Fibroblast of lung (primary cell): ENCODE measurements around the gene SEMA5B.

Experiments used
- EZH2 ChIP-seq: IDR thresholded peaks from 2 replicates; pipeline ENCODE4 v1.5.1; 2012; ENCODE audit warnings: low read length, control low read depth, mild to moderate bottlenecking; ENCODE audit errors: missing control alignments
- TF ChIP-seq, protein P1 (sequence below), 2 donors: IDR thresholded peaks in 1 of 2; conservative IDR thresholded peaks in 1 of 2; 1 replicate in 1 of 2; 2 replicates in 1 of 2; pipeline ENCODE4 v1.5.1; 2011 to 2012; ENCODE audit warnings: low read length in 2 of 2, control low read depth in 1 of 2, inconsistent platforms in 1 of 2, low read depth in 1 of 2, mild to moderate bottlenecking in 1 of 2

GRCh38 chr3:122921791-122922651 is 105.5 kb downstream of the SEMA5B start:
- TF ChIP-seq, protein P1, sequence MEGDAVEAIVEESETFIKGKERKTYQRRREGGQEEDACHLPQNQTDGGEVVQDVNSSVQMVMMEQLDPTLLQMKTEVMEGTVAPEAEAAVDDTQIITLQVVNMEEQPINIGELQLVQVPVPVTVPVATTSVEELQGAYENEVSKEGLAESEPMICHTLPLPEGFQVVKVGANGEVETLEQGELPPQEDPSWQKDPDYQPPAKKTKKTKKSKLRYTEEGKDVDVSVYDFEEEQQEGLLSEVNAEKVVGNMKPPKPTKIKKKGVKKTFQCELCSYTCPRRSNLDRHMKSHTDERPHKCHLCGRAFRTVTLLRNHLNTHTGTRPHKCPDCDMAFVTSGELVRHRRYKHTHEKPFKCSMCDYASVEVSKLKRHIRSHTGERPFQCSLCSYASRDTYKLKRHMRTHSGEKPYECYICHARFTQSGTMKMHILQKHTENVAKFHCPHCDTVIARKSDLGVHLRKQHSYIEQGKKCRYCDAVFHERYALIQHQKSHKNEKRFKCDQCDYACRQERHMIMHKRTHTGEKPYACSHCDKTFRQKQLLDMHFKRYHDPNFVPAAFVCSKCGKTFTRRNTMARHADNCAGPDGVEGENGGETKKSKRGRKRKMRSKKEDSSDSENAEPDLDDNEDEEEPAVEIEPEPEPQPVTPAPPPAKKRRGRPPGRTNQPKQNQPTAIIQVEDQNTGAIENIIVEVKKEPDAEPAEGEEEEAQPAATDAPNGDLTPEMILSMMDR (conservative IDR thresholded peaks at IDR 0.05 in 1 of 2, IDR thresholded peaks at IDR 0.05 in 1 of 2; ENCODE audit: low read depth in 1 of 2, low read length in 2 of 2), result no peak
- no peak for TF ChIP-seq EZH2
